Dedifferentiated amniotic fluid mesenchymal stem cell (primary cell): ENCODE results near the gene CCNL1.
"Not testable (repeated sequence)": the region's sequence is repeated elsewhere in the genome, so short reads cannot be mapped to it uniquely, and the experiment has no call there.

Source experiments
- DNase-seq: peaks from one replicate; pipeline ENCODE4 v3.0.0-alpha.2; 2016; ENCODE audit errors: extremely low spot score

Gene CCNL1

DNA sequence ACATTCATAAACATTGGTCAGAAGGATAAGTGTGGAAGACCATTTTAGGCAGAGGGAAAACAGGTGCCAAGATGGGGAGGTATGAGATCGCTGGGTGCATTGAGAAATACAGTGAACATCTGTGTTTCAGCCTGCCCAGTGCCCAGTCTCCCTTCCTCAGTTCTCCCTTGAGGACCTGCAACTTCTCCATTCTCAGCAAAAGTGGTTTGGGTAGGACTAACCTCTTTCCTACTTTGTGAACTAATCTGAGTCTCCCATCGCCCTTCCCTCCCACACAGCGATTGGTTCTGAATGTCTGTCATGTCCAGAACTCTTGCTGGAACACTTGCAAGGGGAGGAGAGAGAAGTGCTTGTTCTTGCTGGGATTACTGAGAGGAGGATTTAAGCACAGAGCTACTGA lies 10.9 kb upstream of the CCNL1 start:
- no peak for DNase-seq

DNA sequence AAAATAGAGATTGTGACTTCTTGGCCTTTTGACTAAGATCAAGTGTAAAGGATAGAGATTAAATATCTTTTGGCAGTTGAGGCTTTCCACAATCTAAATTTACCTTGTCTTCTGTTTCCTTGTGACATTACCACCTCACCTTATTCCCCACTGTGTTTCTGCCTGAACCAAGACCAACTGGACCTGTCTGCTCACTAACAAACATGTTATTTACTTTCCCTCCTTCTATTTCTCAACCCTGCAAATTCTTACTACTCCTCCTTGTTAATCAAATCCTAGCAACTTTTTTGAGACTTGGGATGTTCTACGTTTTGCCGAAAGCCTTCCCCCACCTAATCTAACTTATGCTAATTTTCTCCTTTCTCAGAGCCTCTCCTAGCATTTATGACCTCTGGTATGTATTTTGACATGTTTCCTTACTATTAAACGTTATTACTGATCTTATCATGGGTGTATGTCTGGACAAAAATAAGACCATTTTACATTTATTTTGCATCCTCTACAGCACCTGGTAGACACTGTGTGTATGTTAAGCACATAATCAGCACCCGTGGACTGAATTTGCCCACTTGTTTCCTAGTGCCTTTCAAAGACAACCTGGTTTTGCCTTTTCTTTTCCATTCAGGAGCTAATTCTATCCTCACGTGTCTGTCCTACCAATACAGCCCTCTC lies 7.6 kb upstream of the CCNL1 start:
- DNase-seq, result no peak

DNA sequence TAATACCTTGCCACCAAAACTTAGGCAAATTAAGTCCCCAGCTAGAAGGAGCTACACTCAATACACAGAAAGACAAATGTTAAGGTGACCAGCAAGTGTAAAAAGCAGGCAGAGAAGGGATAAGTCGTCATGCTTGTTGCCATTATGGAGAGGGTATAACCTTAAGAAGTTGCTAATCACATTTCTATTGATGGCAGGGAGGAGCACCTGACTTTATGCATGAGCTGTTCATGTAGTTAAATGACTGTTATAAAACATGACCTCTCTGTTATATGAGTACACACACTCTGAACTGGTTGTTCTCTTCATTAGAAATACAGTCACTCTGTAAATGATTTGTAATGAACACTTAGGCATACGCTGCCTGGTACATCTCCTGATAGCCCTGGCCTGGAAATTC lies 6.6 kb upstream of the CCNL1 start:
- no peak for DNase-seq

DNA sequence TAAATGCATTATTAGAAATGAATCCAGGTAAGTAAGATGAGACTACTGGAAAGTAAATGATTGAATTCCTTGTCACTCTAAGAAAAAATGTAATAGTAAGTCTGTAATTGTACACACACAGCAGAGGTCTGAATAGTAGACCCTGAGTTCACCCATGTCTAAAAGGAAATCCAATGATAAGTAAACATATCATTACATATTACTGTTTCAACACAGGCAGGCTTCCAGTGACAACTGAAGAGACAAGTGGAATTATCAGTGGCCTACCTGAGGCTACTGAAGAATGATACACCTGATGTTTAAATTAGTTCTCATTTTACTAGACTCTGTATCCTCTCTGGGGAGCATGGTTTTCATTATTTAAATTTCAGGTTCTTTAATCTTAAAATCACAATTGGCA lies 6.2 kb upstream of the CCNL1 start:
- no peak for DNase-seq

DNA sequence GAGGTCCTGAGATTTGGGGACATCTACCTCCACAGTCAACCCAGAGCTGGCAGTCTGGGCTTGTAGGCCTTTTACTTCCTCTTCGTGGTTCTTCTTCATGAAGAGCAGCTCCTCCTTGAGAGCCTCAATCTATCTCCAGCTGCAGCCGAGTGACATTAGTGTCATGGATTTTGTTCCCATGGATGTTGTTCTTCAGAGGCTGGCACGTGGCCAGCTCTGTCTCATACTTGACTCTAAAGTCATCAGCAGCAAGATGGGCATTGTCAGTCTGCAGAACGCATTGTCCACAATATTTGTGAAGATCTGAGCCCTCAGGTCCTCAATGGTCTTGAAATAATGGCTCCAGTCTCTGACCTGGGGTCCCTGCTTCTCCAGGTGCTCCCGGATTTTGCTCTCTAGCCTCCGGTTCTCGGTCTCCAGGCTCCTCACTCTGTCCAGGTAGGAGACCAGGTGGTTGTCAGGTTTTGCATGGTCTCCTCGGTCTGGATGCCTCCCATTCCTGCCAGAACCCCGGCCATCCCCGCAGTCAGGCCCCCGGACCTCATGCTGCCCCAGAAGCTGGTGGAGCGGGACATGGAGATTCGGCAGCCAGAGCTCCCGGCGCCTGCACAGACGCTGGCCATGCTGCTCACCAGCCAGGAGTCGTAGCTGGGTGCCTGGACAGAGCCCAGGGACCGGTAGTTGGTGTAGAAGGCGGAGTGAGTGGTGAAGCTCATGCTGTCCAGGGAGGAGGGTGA lies 3.4 kb upstream of the CCNL1 start:
- DNase-seq, result no peak

DNA sequence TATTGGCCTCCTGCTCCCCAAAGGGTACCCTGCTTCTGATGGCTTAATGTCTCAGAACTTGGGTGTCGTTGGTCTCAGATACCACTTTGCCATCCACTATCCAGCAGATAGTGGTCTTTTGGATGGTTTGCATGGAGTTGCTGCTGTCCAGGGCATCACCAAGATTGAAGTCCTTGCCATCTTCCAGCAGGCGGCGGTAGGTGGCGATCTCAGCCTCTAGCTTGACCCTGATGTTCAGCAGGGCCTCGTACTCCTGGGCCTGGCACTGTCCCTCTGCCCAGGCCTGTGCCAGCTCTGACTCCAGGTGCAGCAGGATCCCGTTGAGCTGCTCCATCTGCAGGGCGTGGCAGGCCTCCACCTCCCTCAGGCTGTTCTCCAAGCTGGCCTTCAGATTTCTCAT lies 2.7 kb upstream of the CCNL1 start:
- DNase-seq, result not testable (repeated sequence)

DNA sequence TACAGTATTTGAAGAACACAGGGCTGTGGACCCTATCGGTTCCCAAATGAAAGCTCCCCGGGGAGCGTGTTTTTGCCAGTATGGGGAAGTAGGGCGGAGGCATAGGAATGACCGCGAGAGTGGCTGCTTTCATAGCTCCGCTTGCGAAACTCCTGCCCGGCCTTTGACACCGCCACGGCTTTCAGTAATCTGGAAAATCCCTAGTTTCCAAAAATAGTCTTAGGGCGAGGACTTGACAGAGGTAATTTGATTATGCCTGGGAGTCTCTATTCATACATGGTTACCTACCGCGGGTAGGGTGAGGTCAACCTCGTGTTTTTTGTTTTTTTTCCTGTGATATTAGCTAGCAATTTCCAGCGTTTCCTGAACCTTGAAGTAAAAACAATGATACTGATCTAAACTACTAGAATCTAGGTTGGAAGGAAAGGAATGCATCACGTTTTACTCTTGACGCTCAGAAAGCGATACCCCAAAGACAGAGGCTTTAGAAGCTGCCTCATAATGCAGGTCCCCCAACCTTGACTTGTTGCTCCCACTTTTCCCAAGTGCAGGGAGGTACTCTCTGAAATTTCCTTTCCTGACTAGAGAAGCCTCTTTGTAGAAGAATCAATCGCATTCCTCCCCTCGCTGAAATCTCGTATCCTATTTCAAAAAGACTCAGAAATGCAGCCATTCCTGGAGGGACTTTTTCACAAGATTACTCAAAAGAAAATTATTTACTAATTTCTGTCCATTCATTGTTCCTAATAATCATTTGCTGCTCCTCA lies 894 bp upstream of the CCNL1 start:
- peak; percentile 94 for DNase-seq

DNA sequence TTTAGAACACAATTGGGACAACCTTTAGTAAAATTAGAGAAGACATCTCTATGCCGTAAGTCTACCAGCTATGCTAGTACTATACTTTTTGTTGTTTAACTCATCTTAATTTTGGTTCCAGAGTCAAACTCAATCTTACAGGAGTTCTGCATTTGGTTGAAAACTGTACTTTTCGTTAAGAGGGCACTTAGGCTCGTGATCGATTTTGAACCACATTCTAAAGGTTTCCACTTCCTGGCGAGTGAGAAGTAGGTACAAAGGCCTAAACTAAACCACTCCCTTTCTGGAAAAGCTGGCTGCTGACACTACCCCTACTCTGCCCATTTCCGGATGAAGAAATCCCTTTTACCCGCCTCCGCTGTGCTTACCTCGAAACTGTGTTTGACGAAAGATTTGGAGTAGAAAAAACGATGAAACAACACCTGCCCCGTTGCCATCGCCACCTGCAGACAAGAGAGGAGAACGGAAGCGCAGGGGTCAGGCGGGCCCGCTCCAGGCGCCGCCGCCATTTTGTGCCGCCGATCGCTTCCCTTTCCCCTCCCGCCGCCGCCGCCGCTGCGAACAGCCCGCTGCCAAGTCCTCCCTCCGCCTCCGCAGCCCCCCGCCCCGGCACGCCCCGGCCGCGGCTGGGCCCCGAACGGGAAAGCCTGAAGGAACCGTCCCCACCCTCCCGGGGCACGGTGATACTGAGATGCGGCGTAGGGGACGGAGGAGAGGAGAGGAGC lies 748 bp downstream of the CCNL1 start:
- DNase-seq, result peak; percentile 34

DNA sequence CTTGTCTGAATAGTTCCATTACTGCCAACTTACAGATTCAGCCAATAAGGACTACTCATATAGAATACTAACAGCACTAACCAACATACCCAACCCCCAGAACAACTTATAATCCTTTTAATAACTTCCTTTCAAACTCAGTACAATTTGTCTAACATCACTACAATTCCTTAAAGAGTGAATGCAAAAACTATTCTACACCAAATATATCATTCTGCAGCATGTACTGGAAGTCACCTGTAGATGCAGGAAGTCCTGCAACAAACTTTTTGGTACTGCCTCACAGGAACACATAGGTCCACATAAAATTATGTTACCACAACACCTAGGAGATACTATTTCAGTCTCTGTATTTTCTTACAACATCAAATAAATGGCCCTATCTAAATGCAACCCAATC lies 2.1 kb downstream of the CCNL1 start:
- DNase-seq, result no peak

DNA sequence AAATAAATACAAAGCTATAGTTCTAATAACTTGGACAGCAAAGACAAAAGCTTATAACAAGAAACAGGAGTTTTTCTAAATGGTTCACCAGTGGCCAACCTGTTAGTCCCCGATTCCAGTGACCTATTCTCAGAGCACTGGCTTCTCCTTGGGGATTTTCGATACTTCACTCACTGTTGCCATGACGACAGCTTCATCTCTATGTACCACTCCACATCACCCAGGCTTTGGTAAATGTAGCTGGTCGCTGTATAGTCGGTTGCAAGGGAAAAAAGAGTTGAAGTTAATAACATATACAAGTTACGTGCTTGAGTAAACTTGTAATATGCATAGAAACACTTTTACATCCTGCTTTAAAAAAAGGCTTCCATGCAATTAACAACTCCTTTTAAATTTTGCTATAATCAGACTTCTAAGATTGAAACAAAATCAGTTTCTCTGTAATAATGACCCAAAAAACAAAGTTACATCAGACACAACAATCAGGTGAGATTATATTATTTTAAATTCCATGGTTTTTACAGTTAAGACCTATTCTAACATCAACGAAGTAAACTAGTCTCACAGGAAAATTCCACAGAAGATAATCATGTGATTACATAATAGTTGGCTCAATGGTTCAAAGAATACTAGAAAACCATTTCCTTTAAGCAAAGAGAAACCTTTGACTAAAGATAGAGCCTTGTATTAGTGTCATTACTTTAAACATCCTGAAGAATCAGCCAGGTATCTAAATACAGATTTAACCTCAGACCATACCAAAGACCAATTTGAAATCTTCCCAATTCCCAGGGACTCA lies 2.9 kb downstream of the CCNL1 start:
- no peak for DNase-seq

DNA sequence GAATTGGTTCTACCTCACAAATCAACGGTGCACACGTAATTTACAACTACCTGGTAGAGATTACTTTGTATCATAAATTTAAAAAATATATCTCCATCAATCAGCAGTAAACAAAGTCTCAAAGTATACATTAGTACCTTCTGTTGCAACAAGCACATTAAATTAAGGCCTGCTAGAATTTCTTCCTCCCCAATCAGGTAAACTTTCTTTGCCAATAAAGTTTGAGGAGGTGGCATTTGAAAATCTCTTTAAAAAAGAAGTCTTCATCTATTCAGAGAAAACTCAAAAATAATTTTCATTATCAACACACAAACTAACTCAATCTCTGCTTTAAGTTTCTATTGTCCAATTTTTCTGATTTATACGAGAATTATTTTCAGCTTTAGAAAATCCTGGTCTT lies 4.4 kb downstream of the CCNL1 start:
- no peak for DNase-seq

DNA sequence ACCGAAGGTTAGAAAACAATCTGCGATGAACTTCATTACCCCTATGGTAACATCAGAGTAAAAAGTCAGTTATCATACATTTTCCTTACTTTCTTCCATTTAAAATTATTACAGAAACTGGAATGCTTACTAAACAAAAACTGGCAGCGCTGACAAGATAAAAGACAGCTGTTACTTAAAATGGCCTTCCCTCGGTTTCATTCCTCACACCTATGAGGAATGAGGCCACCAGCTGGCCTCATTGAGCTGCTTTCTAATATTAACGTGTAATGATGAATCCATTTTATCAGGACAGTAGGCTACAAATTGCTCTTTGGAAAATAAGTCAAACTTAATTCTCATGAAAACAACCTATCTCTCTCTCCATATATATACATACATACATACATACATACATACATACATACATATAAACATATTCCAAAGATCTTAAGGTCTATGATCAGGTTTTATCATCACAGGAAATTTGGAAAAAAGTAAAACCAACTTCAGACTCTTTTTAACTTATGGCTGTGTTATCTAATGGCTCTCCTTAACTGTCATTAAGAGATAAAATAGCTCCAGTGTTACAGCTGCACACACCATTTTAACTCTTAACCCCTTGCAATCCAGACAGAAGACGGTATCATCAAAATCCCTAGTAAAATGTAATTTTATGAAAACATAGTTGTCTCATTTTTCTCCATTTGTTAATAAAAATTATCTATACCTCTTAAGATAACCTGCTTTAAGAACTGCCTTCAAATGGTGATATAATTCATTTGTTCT lies 5.2 kb downstream of the CCNL1 start:
- DNase-seq, result no peak

DNA sequence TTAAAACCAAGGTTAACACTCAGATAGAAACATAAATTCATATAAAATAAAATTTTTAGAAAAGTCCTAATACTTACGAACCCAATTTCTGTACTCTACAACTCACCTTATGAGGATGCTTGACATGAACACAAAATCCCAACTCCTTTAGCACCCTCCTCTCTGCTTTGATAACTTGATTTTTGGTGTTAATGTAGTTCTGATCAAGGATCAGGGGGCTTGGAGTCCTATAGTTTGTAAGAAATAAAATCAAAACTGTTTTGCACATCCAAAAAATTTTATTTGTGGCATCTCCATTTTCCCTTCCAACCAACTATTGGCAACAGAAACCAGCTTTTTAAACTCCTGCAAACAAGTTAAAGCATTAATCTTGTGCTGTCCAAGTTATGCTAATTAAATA lies 7.0 kb downstream of the CCNL1 start:
- no peak for DNase-seq

DNA sequence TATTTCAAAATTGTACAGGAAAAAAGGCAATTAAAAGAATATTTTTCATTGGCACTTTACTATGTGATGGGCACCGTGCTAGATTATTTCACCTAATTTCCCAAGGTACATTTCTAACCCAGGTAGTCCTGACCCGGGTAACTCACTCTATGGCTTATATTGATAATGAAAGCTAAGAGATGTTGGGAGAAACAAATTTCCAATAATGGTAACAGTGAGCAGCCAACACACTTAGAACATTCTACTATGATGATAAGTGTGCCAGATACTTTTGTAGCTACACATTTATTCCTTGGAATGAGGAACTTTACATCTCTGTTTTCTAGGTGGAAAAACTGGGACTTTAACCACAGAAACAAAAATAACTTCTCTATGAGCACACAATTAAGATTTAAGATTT lies 7.5 kb downstream of the CCNL1 start:
- no peak for DNase-seq

DNA sequence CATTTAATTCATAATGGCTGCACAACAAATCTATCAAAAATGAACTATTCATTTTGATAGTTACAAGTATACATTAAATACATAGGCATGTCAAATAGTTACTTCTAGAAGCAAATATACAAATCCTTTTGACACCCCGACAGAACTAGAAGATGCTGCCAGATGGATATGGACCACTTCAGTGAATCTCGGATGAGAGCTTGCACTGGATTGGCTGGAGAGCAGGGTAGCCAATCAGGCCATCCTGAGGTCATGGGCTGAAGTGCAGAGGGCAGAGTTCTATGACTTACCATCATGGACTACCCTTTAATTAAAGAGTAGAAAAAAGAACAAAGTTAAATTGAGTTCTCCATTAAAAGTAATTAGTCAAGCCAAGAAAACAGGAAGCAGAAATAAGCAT lies 8.3 kb downstream of the CCNL1 start:
- no peak for DNase-seq

DNA sequence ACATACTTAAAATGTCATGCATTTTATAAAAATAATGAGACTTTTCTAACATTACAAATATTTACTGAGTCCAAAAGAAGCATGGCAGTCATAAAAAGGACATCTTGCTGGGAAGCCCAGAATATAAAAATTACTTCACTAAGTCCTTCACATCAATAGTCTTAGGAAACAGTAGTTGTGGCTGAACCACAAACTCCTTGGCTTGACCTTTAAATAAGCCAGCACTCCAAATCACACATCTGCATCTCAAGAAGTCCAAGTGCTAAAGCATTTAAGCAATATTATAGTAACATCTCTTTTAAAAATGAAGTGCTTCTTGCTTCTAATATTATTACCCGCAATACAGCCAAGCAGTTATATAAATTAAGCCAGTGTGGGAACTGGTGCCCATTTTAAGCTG lies 8.8 kb downstream of the CCNL1 start:
- no peak for DNase-seq

DNA sequence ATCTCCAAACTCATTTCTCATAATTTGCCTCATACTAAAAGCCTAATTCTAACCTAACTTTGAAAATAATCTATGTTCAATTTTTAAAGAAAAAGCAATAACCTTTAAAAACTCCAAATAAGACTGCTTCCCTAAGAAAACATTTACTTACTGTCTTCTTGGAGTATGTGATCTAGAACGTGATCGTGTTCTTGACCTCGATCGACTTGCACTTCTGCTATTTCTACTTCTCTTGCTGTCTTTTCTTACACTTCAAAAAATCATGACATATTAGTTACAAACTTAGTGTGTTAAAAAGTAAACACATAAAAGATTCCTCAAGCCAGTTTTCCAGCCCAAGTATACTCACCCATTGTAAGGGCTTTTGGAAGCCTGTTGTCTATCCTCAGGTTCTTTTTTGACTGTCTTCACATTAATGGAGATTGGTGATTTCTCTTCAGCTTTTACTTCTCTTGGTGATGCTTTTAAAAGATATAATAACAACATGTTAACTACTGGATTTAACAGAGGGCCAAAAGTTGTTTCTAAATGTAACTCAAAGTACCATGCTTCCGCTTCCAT lies 10.7 kb downstream of the CCNL1 start:
- no peak for DNase-seq

DNA sequence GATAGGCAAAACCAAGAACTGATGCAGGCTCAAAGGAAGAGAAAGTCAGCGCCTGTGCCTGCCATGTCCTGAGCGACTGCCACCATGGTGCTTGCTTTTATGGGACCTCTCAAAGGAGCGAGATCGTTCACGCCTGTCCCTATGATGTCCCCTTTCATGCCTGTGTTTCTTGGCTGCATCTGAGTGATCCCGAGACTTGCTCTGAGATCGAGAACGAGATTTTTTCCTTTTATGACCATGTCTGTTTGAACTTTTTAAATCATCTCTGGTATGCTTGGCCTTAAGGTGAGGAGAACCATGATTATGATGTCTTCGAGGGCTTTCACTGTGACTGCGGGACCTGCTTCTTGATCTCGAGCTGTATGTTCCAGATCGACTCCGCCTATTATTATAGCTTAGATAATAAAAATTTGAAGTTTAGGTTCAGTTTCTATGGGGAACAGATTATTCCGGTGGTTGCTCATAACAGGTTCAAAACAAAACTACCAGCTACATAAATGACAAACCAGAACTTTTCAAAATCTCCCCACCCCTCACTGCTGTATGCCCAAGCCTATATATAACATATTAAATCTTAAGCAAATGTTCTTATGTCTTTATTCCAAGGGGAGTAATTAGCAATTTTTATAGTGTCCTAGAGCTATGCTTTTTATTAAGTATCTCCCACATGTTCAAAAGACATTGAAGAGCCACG lies 11.6 kb downstream of the CCNL1 start:
- no peak for DNase-seq

DNA sequence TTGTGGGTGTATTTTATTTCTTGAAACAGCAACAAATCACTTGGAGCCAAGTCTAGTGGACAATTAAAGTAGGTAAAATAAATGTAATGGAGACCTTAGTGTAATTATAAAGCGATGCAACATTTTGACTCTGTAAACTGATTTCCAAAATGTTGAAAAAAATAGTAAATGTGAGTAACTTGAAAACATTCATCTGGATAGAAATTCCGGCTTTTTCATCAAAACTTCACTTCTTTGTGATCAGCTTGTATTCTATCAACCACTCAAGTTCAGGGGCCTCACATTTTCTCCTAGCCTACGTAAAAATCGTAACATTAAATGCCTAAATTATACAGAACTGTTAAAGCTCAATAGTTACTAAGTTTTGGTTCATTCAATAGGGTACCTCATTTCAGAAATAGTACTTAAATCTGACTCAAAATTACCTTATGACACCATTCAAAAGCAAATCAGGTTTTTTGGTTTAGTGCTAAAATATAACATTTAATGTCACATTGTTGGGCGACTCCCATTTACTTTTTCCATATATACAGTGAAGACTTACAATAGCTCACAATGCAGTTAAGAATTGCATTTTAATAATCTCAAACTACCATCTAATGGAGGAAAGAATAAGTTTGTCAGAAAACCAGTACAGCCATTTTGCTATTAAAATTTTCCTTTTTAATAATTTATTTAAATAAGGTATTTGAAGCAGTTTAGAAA lies 12.7 kb downstream of the CCNL1 start:
- DNase-seq, result no peak
